Fibroblast of lung (primary cell): ENCODE results near the gene USH2A.
A peak's percentile ranks its signal among the peaks of the same experiment; 100 is the strongest.

Experiments used
- EZH2 ChIP-seq: IDR thresholded peaks from 2 replicates; pipeline ENCODE4 v1.5.1; 2012; ENCODE audit warnings: low read length, control low read depth, mild to moderate bottlenecking; ENCODE audit errors: missing control alignments
- TF ChIP-seq, protein P1 (sequence below), 2 donors: IDR thresholded peaks in 1 of 2; conservative IDR thresholded peaks in 1 of 2; 1 replicate in 1 of 2; 2 replicates in 1 of 2; pipeline ENCODE4 v1.5.1; 2011 to 2012; ENCODE audit warnings: low read length in 2 of 2, control low read depth in 1 of 2, inconsistent platforms in 1 of 2, low read depth in 1 of 2, mild to moderate bottlenecking in 1 of 2

DNA sequence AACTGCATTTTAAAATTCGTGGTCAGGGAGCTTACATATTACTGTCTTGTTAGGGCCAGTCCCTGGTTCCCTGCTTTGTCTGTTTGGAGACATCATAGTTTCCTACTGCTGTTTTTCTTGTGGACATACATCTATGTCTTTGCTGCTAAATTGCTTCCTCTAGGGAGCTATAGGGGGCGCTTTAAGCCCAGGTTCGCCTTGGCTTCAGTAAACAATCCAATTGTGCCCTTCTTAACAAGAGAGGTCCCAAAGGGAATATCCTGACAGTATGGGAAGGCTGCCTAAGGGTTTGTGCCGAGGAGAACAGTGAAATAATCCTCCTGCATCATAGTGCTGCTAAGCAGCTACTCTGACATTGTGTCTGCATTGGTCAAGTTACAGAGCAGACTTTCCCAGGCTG is 112.5 kb downstream of the USH2A start:
- TF ChIP-seq, protein P1, sequence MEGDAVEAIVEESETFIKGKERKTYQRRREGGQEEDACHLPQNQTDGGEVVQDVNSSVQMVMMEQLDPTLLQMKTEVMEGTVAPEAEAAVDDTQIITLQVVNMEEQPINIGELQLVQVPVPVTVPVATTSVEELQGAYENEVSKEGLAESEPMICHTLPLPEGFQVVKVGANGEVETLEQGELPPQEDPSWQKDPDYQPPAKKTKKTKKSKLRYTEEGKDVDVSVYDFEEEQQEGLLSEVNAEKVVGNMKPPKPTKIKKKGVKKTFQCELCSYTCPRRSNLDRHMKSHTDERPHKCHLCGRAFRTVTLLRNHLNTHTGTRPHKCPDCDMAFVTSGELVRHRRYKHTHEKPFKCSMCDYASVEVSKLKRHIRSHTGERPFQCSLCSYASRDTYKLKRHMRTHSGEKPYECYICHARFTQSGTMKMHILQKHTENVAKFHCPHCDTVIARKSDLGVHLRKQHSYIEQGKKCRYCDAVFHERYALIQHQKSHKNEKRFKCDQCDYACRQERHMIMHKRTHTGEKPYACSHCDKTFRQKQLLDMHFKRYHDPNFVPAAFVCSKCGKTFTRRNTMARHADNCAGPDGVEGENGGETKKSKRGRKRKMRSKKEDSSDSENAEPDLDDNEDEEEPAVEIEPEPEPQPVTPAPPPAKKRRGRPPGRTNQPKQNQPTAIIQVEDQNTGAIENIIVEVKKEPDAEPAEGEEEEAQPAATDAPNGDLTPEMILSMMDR (conservative IDR thresholded peaks at IDR 0.05 in 1 of 2, IDR thresholded peaks at IDR 0.05 in 1 of 2; ENCODE audit: low read depth in 1 of 2, low read length in 2 of 2) = peak; percentile 56 to 75
- no peak for TF ChIP-seq EZH2
